GM19193 (cell line): ENCODE results near the gene ANKRD53.

Experiments
- POLR2A ChIP-seq: IDR thresholded peaks from 4 replicates; pipeline ENCODE4 v1.6.1; 2011; ENCODE audit not compliant: insufficient read depth, insufficient read length; ENCODE audit errors: extremely low read depth

ANKRD53 gene

GRCh38 chr2:70979626-70980025 lies 1.2 kb downstream of the ANKRD53 start:
- TF ChIP-seq POLR2A, result no peak

DNA sequence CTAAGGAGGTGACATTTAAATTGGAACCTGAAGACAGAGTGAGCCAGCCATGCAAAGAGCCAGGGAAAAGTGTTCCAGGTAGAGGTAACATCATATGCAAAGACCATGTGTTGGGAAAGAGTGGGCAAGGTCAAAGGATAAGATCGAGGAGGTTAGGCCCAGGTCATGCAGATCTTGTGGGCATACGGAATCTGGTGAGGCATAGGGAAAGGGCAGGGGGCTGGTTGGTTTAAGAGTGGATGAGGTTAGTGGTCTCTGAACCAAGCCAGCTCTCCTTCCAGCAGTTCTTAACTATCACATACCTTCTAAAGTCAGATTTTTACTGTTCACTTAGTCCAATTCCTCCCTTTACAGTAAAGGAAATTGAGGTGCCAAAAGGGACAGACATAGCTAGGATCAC lies 3.0 kb downstream of the ANKRD53 start:
- TF ChIP-seq POLR2A, result no peak

- TF ChIP-seq POLR2A, result no peak
Observed at GRCh38 chr2:70981866-70982810, 3.7 kb downstream of the ANKRD53 start.

DNA sequence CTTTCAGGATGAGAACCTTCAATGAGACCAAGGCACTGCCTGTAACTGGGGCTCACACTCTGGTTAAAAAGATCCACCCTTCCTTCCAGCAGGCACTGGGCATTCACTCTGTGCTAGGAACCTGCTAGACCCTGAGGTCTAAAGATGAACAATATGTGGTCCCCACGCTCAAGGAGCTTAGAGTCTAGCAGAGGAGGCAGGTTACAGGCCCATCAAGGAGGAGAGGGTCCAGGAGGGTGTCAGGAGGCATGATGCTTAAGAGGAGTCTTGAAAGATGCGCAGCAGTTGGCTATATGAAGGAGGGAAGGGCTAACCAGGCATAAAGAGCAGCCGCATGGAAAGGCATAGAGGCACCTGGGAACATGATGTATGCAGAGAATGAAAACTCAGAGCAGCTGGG lies 4.5 kb downstream of the ANKRD53 start:
- no peak for TF ChIP-seq POLR2A

DNA sequence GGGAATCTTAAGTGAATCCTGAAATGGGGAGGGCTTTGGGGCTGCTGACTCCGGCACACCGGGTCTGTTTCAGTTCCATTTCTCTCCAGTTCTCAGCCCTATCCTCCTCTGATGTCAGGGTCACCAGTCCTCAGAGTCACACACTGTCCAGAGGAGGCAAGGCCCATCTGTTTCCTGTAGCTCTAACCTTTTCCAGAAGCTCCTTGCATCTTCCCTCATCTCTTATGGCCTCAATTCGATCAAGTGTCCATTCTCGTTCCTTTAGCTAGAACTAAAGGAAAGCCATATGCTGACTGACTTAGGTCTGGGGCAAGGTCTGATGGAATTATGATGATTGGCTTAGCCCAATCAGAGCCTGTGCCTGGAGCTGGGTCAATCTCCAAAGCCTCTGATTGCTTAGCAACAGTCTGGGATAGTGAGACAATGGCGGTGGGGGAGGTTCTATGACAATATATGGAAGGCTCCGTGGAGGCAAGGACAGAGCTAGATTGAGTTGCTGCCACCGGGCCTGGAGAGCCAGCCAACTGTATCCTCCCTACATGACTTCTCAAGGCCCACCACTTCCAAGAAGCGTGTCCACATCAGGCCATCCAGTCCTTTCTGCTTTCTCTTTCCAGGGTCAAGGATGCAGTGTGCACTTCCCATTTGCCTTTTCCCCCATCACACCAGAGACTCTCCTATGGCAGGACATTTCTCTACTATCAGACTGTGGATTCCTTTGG lies 5.2 kb downstream of the ANKRD53 start:
- no peak for TF ChIP-seq POLR2A

GRCh38 chr2:70984228-70984575 lies 5.8 kb downstream of the ANKRD53 start:
- no peak for TF ChIP-seq POLR2A

- TF ChIP-seq POLR2A, result no peak
Observed at GRCh38 chr2:70984576-70985282, 6.3 kb downstream of the ANKRD53 start.

- no peak for TF ChIP-seq POLR2A
Observed at GRCh38 chr2:70985283-70985688, 6.9 kb downstream of the ANKRD53 start.

GRCh38 chr2:70985956-70986355 lies 7.5 kb downstream of the ANKRD53 start:
- TF ChIP-seq POLR2A, result no peak

DNA sequence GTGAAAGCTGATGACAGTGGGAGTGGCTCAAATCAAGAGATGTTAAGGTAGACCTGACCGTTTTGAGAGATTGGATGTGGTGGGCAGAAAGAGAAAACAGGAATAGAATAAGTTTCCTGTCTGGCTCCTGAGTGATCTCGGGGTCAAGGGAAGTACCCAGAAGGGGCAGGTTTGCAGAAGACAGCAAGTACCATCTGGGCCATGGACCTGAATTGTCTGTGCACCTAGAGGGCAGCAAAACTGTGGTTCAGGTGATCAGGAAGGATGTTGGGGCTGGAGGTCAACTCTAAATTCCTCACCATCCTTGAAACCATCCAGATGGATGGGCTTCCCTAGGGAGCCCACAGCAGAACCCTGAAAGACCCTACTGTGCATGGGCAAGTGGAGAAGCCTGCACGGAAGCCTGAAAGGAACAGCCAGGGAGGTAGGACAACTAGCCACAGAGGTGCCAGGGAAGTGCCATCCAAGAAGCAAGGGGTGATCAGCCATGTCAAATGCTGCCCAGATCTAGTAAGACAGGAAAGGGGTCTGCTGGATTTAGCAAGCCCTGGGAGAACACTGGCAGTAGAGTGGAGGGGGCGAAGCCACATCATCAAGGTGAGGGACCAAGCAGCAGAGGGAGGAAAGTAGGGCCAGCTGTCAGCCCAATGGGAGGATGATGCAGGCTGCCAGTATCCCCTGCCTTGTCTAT lies 8.2 kb downstream of the ANKRD53 start:
- TF ChIP-seq POLR2A, result no peak

- TF ChIP-seq POLR2A, result no peak
Observed at GRCh38 chr2:70987386-70987785, 9.0 kb downstream of the ANKRD53 start.

DNA sequence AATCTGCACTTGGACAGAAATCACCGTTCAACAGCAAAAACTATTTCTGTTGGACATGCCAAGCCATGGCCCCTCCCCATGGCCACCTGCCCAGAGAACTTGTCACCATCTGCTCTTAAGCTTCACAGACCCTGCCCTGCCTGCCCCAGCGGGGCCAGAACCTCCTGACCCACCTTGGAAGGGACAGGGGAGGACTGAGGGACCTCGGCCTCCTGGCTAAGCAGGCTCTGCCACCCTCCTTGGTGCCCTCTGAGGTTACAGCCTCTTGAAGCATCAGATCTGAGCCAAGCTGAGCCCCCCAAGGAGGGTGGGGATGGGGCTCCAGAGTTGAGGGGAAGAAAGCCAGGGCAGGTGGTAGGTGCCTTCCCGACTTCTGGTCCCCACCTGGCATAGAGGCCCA lies 9.7 kb downstream of the ANKRD53 start:
- TF ChIP-seq POLR2A, result no peak

GRCh38 chr2:70988726-70989648 lies 10.6 kb downstream of the ANKRD53 start:
- TF ChIP-seq POLR2A, result no peak

DNA sequence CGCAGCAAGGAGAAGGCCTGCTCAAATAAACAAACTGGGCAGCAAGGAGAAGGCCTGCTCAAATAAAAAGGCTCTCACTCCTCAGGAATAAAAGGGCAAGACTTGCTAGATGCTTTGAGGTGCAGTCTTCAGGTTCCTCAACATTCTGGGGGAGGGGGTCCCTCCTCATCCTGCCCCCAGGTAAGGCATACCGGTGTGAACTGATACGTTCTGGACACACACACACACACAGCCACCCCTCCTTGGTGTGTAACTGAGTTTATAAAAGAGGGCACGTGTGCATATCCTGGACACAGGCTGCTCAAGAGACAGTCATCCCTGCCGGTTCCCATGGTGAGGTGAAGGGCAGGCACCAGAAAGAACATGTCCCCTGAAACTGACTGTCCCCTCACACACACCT lies 11.8 kb downstream of the ANKRD53 start:
- TF ChIP-seq POLR2A, result no peak
